Central memory CD8-positive, alpha-beta T cell (primary cell): ENCODE data around the gene PPP1R8.

Source experiments
- ATAC-seq: fragments of 150-1000 bp; cut with Tn5 transposase; replicated peaks from 2 replicates; pipeline ENCODE4 v1.10.0; 2022; ENCODE audit warnings: mild to moderate bottlenecking, moderate FRiP score, moderate number of reproducible peaks; ENCODE audit not compliant: poor library complexity, severe bottlenecking; ENCODE audit errors: extremely low read depth
- DNase-seq, 2 donors: peaks; one replicate each; pipeline ENCODE4 v3.0.0; 2021; ENCODE audit warnings: low spot score in 2 of 2
- H3K27ac Mint-ChIP-seq: one replicate; pipeline ENCODE4 v1.8.0; 2022; ENCODE audit warnings: low read depth, mild to moderate bottlenecking, moderate library complexity, mixed read lengths
- H3K27me3 Mint-ChIP-seq: one replicate; pipeline ENCODE4 v1.8.0; 2022; ENCODE audit warnings: mixed read lengths
- H3K36me3 Mint-ChIP-seq: one replicate; pipeline ENCODE4 v1.8.0; 2022; ENCODE audit warnings: mild to moderate bottlenecking, moderate library complexity, mixed read lengths; ENCODE audit not compliant: insufficient read depth
- H3K4me1 Mint-ChIP-seq: one replicate; pipeline ENCODE4 v1.8.0; 2022; ENCODE audit warnings: mixed read lengths
- H3K4me3 Mint-ChIP-seq: one replicate; pipeline ENCODE4 v1.8.0; 2022; ENCODE audit warnings: mild to moderate bottlenecking, moderate library complexity, mixed read lengths
- H3K9me3 Mint-ChIP-seq: one replicate; pipeline ENCODE4 v1.8.0; 2022; ENCODE audit warnings: mixed read lengths

Gene PPP1R8

GRCh38 chr1:27882543-27882903, 51.9 kb downstream of the PPP1R8 start:
- Mint-ChIP-seq H3K36me3 (peaks cover 71% of the 10 kb centered on the region), H3K4me1 (peaks cover 75% of the 10 kb centered on the region), H3K27me3 (no peaks in the 10 kb centered on the region), H3K27ac (peak overlapping the region; percentile 87), H3K9me3 (no peaks in the 10 kb centered on the region), H3K4me3 (no peak overlapping the region)
- ATAC-seq (no peak), DNase-seq (no peak)

GRCh38 chr1:27883536-27883935, 53.0 kb downstream of the PPP1R8 start:
- H3K36me3 Mint-ChIP-seq = peaks cover 65% of the 10 kb centered on the region
- H3K4me1 Mint-ChIP-seq = peaks cover 77% of the 10 kb centered on the region
- ATAC-seq (no peak), DNase-seq (no peak)
- H3K27me3 Mint-ChIP-seq = no peaks in the 10 kb centered on the region
- H3K4me3 Mint-ChIP-seq = peak overlapping the region; percentile 57
- no peaks in the 10 kb centered on the region for H3K9me3 Mint-ChIP-seq
- peak overlapping the region; percentile 87 for H3K27ac Mint-ChIP-seq

GRCh38 chr1:27884006-27884954, 53.7 kb downstream of the PPP1R8 start:
- DNase-seq = no peak
- peaks cover 73% of the 10 kb centered on the region for H3K4me1 Mint-ChIP-seq
- H3K27ac Mint-ChIP-seq = peak overlapping the region; percentile 87
- peak; percentile 50 for ATAC-seq
- no peaks in the 10 kb centered on the region for H3K27me3 Mint-ChIP-seq
- peak overlapping the region; percentile 57 for H3K4me3 Mint-ChIP-seq
- peaks cover 63% of the 10 kb centered on the region for H3K36me3 Mint-ChIP-seq
- no peaks in the 10 kb centered on the region for H3K9me3 Mint-ChIP-seq

GRCh38 chr1:27885114-27885528, 54.5 kb downstream of the PPP1R8 start:
- Mint-ChIP-seq H3K4me3 (peak overlapping the region; percentile 37), H3K4me1 (peaks cover 67% of the 10 kb centered on the region), H3K9me3 (no peaks in the 10 kb centered on the region), H3K36me3 (peaks cover 58% of the 10 kb centered on the region), H3K27me3 (no peaks in the 10 kb centered on the region), H3K27ac (peak overlapping the region; percentile 87)
- ATAC-seq (no peak), DNase-seq (no peak)

- H3K4me3 Mint-ChIP-seq = peak overlapping the region; percentile 64
- H3K27ac Mint-ChIP-seq = peak overlapping the region; percentile 87
- H3K4me1 Mint-ChIP-seq = peaks cover 72% of the 10 kb centered on the region
- ATAC-seq = no peak
- H3K36me3 Mint-ChIP-seq = peaks cover 57% of the 10 kb centered on the region
- no peak for DNase-seq
- H3K27me3 Mint-ChIP-seq = no peaks in the 10 kb centered on the region
- no peaks in the 10 kb centered on the region for H3K9me3 Mint-ChIP-seq
Measured at GRCh38 chr1:27885621-27886352, 55.2 kb downstream of the PPP1R8 start.

GRCh38 chr1:27886353-27886679, 55.7 kb downstream of the PPP1R8 start:
- Mint-ChIP-seq H3K36me3 (peaks cover 59% of the 10 kb centered on the region), H3K4me3 (peak overlapping the region; percentile 64), H3K9me3 (no peaks in the 10 kb centered on the region), H3K4me1 (peaks cover 74% of the 10 kb centered on the region), H3K27ac (peak overlapping the region; percentile 87), H3K27me3 (no peaks in the 10 kb centered on the region)
- no peak for ATAC-seq
- no peak for DNase-seq

GRCh38 chr1:27886744-27887143, 56.2 kb downstream of the PPP1R8 start:
- peak overlapping the region; percentile 64 for H3K4me3 Mint-ChIP-seq

GRCh38 chr1:27887215-27888021, 56.8 kb downstream of the PPP1R8 start:
- peaks cover 63% of the 10 kb centered on the region for H3K36me3 Mint-ChIP-seq
- peak overlapping the region; percentile 87 for H3K27ac Mint-ChIP-seq
- peak overlapping the region; percentile 64 for H3K4me3 Mint-ChIP-seq
- peak in 1 of 2 donors; percentile 52 for DNase-seq
- peak; percentile 72 for ATAC-seq
- H3K9me3 Mint-ChIP-seq = no peaks in the 10 kb centered on the region
- peaks cover 79% of the 10 kb centered on the region for H3K4me1 Mint-ChIP-seq
- H3K27me3 Mint-ChIP-seq = no peaks in the 10 kb centered on the region

More at GRCh38 chr1:27886744-27887143, 56.2 kb downstream of the PPP1R8 start:
- DNase-seq = no peak
- Mint-ChIP-seq H3K27ac (peak overlapping the region; percentile 87), H3K27me3 (no peaks in the 10 kb centered on the region), H3K4me1 (peaks cover 76% of the 10 kb centered on the region), H3K36me3 (peaks cover 60% of the 10 kb centered on the region), H3K9me3 (no peaks in the 10 kb centered on the region)
- peak; percentile 5 for ATAC-seq

GRCh38 chr1:27889506-27889905, 58.9 kb downstream of the PPP1R8 start:
- Mint-ChIP-seq H3K4me3 (peak overlapping the region; percentile 31), H3K9me3 (no peaks in the 10 kb centered on the region), H3K4me1 (peaks cover 68% of the 10 kb centered on the region)

GRCh38 chr1:27891196-27891889, 60.8 kb downstream of the PPP1R8 start:
- H3K36me3 Mint-ChIP-seq = peaks cover 58% of the 10 kb centered on the region
- H3K4me1 Mint-ChIP-seq = peaks cover 55% of the 10 kb centered on the region
- H3K4me3 Mint-ChIP-seq = peak overlapping the region; percentile 37
- peak overlapping the region; percentile 91 for H3K27ac Mint-ChIP-seq
- no peaks in the 10 kb centered on the region for H3K9me3 Mint-ChIP-seq
- no peaks in the 10 kb centered on the region for H3K27me3 Mint-ChIP-seq
- DNase-seq = peak in 1 of 2 donors; percentile 48
- ATAC-seq = peak; percentile 56

More at GRCh38 chr1:27889506-27889905, 58.9 kb downstream of the PPP1R8 start:
- H3K27ac Mint-ChIP-seq = peak overlapping the region; percentile 87
- DNase-seq (no peak), ATAC-seq (no peak)
- no peaks in the 10 kb centered on the region for H3K27me3 Mint-ChIP-seq
- peaks cover 61% of the 10 kb centered on the region for H3K36me3 Mint-ChIP-seq

GRCh38 chr1:27894521-27894920, 63.9 kb downstream of the PPP1R8 start:
- no peak overlapping the region for H3K4me3 Mint-ChIP-seq
- peaks cover 49% of the 10 kb centered on the region for H3K36me3 Mint-ChIP-seq
- peak overlapping the region; percentile 67 for H3K27ac Mint-ChIP-seq

More at GRCh38 chr1:27894521-27894920, 63.9 kb downstream of the PPP1R8 start:
- Mint-ChIP-seq H3K4me1 (peaks cover 34% of the 10 kb centered on the region), H3K9me3 (no peaks in the 10 kb centered on the region), H3K27me3 (no peaks in the 10 kb centered on the region)
- DNase-seq (no peak), ATAC-seq (no peak)
